Tibial nerve (tissue), 4 donors: ENCODE data around the gene ANKRD62. TPM values are rescaled to one million over a fixed set of nuclear protein-coding genes. Genes with fewer than 3 reads are reported as not detected.

Experiments
- DNase-seq, 2 donors: peaks; one replicate each; pipeline ENCODE4 v3.0.0-alpha.2; 2019; ENCODE audit warnings: low spot score in 2 of 2
- H3K27ac ChIP-seq, 4 donors: fragments of 200-600 bp; sonication (generic) in 3 of 4; one replicate each; pipeline ENCODE4 v1.5.1; 2017 to 2019; ENCODE audit warnings: mild to moderate bottlenecking in 1 of 4
- H3K27me3 ChIP-seq, 2 donors: fragments of 200-600 bp; sonication (generic) in 1 of 2; one replicate each; pipeline versions ENCODE4 v1.5.1 to v1.6.0; 2017 to 2019
- H3K36me3 ChIP-seq, 3 donors: fragments of 200-600 bp; sonication (generic); one replicate each; pipeline ENCODE4 v1.5.1; 2018 to 2019
- H3K4me1 ChIP-seq, 4 donors: fragments of 200-600 bp; sonication (generic) in 3 of 4; one replicate each; pipeline ENCODE4 v1.5.1; 2017 to 2019
- H3K4me3 ChIP-seq, 4 donors: fragments of 200-600 bp; sonication (generic) in 3 of 4; one replicate each; pipeline ENCODE4 v1.5.1; 2017 to 2019; ENCODE audit warnings: mild to moderate bottlenecking in 1 of 4, moderate library complexity in 1 of 4
- H3K9me3 ChIP-seq, 4 donors: fragments of 200-600 bp; sonication (generic) in 3 of 4; one replicate each; pipeline ENCODE4 v1.5.1; 2017 to 2019
- CTCF ChIP-seq, 5 experiments: fragments of 200-600 bp in 3 of 5; fragments of 450-650 bp in 2 of 5; sonication (generic) in 3 of 5; IDR thresholded peaks; one replicate each; pipeline ENCODE4 v1.5.1; 2016 to 2019; ENCODE audit warnings: antibody characterized with exemption in 5 of 5, mild to moderate bottlenecking in 3 of 5, moderate library complexity in 2 of 5
- EP300 ChIP-seq, 2 donors: sonication (generic); formaldehyde crosslinking; IDR thresholded peaks; one replicate each; pipeline ENCODE4 v1.6.1; 2017; ENCODE audit warnings: antibody characterized with exemption in 2 of 2, mild to moderate bottlenecking in 1 of 2
- POLR2A ChIP-seq, 2 donors: fragments of 450-650 bp; IDR thresholded peaks; one replicate each; pipeline ENCODE4 v1.6.1; 2017; ENCODE audit warnings: antibody characterized with exemption in 2 of 2, mild to moderate bottlenecking in 2 of 2, moderate library complexity in 2 of 2
- WGBS, 2 donors: methylation state at CpG; one replicate each; pipeline ENCODE4 v1.1.5; 2018; 5-methylcytosine and 5-hydroxymethylcytosine counted together
- total RNA-seq, 4 donors: library from RNA; depleted of rRNA; stranded (reverse); fragments of >200 nt; gene quantifications; one replicate each; pipeline ENCODE4 v1.1.0, GENCODE V29; 2016

ANKRD62 gene
- total RNA-seq, result not detected

GRCh38 chr18:12093520-12094257, at the start of gene ANKRD62:
TSS of gene ANKRD62 (plus strand) at chr18:12093843. CDS start at chr18:12094018, 175 bp downstream.
- H3K36me3 ChIP-seq, result no peaks in the 10 kb centered on the region
- H3K4me3 ChIP-seq, result no peak within 1 kb of the TSS
- H3K27me3 ChIP-seq, result no peaks in the 10 kb centered on the region
- no peak for DNase-seq
- WGBS, 2 donors, result 95 to 96% methylated on average over 50 of the region's 50 CpGs
- no peak within 1 kb of the TSS for H3K27ac ChIP-seq
- H3K9me3 ChIP-seq, result no peaks in the 10 kb centered on the region
- TF ChIP-seq EP300 (IDR thresholded peaks at IDR 0.05) (no peak), POLR2A (IDR thresholded peaks at IDR 0.05) (no peak), CTCF (IDR thresholded peaks at IDR 0.05) (no peak)
- H3K4me1 ChIP-seq, result no peaks in the 10 kb centered on the region

- no peak for DNase-seq
- H3K4me1 ChIP-seq, result no peaks in the 10 kb centered on the region
- no peak overlapping the region for H3K27ac ChIP-seq
- 75 to 85% methylated on average over 5 of the region's 5 CpGs for WGBS, 2 donors
- no peaks in the 10 kb centered on the region for H3K9me3 ChIP-seq
- no peaks in the 10 kb centered on the region for H3K36me3 ChIP-seq
- H3K27me3 ChIP-seq, result no peaks in the 10 kb centered on the region
- no peak overlapping the region for H3K4me3 ChIP-seq
- no peak for TF ChIP-seq EP300 (IDR thresholded peaks at IDR 0.05)
- TF ChIP-seq CTCF (IDR thresholded peaks at IDR 0.05), result no peak
- TF ChIP-seq POLR2A (IDR thresholded peaks at IDR 0.05), result no peak
Observed at GRCh38 chr18:12044591-12044990, 49.1 kb upstream of the ANKRD62 start.

DNA sequence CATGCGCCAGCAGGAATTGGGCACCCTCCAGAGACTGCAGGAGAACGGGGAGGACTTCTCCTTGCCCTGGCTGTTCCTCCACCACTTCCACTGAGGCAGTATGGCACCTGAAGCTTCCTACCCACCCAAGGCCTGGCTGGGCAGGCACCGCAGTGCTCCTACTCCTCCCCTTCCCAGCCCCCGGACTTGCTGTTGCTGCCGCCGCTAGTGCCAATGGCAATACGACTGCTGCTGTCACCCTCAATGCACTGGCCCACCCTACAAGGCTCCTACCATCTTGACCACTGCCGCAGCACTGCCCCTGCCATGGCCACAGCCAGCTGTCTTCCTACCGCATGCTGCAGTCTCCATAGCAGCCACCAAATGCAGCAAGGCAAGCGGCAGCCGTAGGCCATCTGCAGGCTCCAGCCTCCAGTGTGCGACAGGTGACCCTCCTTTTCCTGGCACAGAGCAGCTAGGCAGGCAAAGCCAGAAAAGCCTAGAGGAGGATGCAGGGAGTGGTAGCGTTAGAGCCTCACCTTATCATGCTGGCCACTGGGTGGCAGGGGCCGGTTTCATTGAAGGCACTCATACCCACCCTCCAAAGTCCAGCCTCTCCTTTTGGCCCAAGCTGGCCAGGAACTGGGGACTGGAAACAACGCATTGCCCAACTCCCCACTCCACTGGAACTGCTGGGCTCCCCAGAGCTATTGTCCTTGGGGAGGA, 47.4 kb upstream of the ANKRD62 start:
- H3K4me3 ChIP-seq, result no peak overlapping the region
- WGBS, 2 donors, result 86 to 98% methylated on average over 12 to 15 of the region's 15 CpGs
- no peaks in the 10 kb centered on the region for H3K27me3 ChIP-seq
- H3K36me3 ChIP-seq, result no peaks in the 10 kb centered on the region
- H3K27ac ChIP-seq, result no peak overlapping the region
- TF ChIP-seq POLR2A (IDR thresholded peaks at IDR 0.05) (no peak), CTCF (IDR thresholded peaks at IDR 0.05) (no peak), EP300 (IDR thresholded peaks at IDR 0.05) (no peak)
- H3K9me3 ChIP-seq, result no peaks in the 10 kb centered on the region
- no peak for DNase-seq
- no peaks in the 10 kb centered on the region for H3K4me1 ChIP-seq

DNA sequence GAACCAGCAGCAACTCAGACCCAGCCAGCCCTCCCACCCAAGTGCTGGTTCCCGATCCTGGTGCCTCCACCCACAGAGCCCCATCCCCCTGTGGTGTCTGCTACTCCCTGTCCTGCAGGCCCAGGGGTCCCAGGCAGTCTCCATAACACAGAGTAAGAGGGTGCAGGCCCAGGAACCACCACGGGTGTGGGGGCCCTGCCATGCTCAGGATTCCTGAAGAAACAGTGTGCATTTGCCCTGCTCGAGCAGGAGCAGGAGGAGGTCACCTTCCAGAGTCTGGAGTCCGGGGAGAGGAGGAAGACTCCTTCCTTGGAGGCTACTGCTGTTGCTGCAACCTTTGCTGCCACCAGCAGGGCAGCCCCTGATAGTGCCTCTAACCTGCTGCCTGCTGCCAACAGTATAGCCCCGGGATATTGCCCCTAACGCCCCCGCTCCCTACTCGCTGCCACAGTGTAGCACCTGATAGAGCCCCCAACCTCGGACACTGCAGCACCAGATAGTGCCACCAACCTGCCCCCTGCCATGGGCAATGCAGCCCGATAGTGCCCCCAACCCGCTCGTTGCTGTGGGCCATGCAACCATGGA, 46.8 kb upstream of the ANKRD62 start:
- Histone ChIP-seq H3K27ac (no peak overlapping the region), H3K36me3 (no peaks in the 10 kb centered on the region), H3K4me3 (no peak overlapping the region), H3K4me1 (no peaks in the 10 kb centered on the region), H3K9me3 (no peaks in the 10 kb centered on the region), H3K27me3 (no peaks in the 10 kb centered on the region)
- DNase-seq, result no peak
- TF ChIP-seq CTCF (IDR thresholded peaks at IDR 0.05) (no peak), POLR2A (IDR thresholded peaks at IDR 0.05) (no peak), EP300 (IDR thresholded peaks at IDR 0.05) (no peak)
- 80 to 90% methylated on average over 11 to 12 of the region's 12 CpGs for WGBS, 2 donors
